Testis (tissue), 3 donors: ENCODE measurements around the gene SEMA6C. TPM values are rescaled to one million over a fixed set of nuclear protein-coding genes. Genes with fewer than 3 reads are reported as not detected.

ENCODE experiments used
- DNase-seq: peaks from one replicate; pipeline ENCODE4 v3.0.0-alpha.2; 2019
- H3K27ac ChIP-seq, 2 donors: fragments of 200-600 bp; sonication (generic); one replicate each; pipeline ENCODE4 v1.5.1; 2019
- H3K27me3 ChIP-seq: fragments of 200-600 bp; sonication (generic); one replicate; pipeline ENCODE4 v1.5.1; 2019
- H3K36me3 ChIP-seq: fragments of 200-600 bp; sonication (generic); one replicate; pipeline ENCODE4 v1.5.1; 2017; ENCODE audit warnings: low read depth; ENCODE audit errors: missing control alignments
- H3K4me1 ChIP-seq: fragments of 200-600 bp; sonication (generic); one replicate; pipeline ENCODE4 v1.5.1; 2019
- H3K4me3 ChIP-seq, 2 donors: fragments of 200-600 bp; sonication (generic); one replicate each; pipeline ENCODE4 v1.5.1; 2017 to 2019
- H3K9me3 ChIP-seq: fragments of 200-600 bp; sonication (generic); one replicate; pipeline ENCODE4 v1.5.1; 2017
- POLR2A ChIP-seq: fragments of 450-650 bp; IDR thresholded peaks from one replicate; pipeline ENCODE4 v1.6.1; 2017; ENCODE audit warnings: antibody characterized with exemption, mild to moderate bottlenecking, moderate library complexity
- WGBS, 2 donors: methylation state at CpG; one replicate each; pipeline ENCODE4 v1.1.5; 2018; 5-methylcytosine and 5-hydroxymethylcytosine counted together
- intact Hi-C: fragments of 100-400 bp; cut with DNase I; formaldehyde crosslinking; loops from one replicate; pipeline ENCODE4 v1.15.1; 2023; ENCODE audit warnings: low total_unique reads
- polyA plus RNA-seq: library from polyadenylated mRNA; stranded (reverse); fragments of 350-450 nt; fragmentation: Illumina TruSeq; extraction: RNeasy Lipid Tissue Mini Kit (QIAGEN cat#74804); gene quantifications from one replicate; pipeline ENCODE4 v1.2.3, GENCODE V29; 2014; ENCODE audit warnings: low read depth, low replicate concordance; ENCODE audit not compliant: insufficient read depth
- total RNA-seq, 2 donors: library from RNA; depleted of rRNA; stranded (reverse); fragments of >200 nt; gene quantifications; one replicate each; pipeline ENCODE4 v1.2.3, GENCODE V29; 2016
- TF ChIP-seq, protein P1 (sequence below), 3 experiments: fragments of 450-650 bp in 2 of 3; fragments of 200-600 bp in 1 of 3; sonication (generic) in 1 of 3; IDR thresholded peaks; one replicate each; pipeline ENCODE4 v1.5.1; 2016 to 2019; ENCODE audit warnings: antibody characterized with exemption in 3 of 3, mild to moderate bottlenecking in 2 of 3, moderate library complexity in 1 of 3

Gene SEMA6C
- total and polyA plus RNA-seq, 3 donors from 2014 or later, result 71.6 to 175 (median 134) TPM

DNA sequence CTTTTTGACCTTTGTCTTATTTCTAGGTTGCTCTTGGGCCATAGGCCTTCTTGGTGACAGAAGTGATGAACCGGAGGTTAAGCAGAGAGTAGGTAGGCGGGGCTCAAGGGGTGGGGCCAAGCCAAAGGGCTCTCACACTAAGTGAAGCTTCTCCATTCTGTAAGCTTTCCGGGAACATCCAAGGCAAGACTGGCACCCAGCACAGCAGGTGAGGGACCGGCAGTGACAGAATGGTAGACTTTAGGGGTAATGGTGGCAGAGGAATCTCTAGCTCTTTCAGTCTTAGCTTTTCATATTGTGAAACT, 10.0 kb upstream of the SEMA6C start, which contains the start of gene TNFAIP8L2:
Gene TNFAIP8L2 (plus strand): TSS at position 135 of the 305 bp plus-strand sequence. CDS start 2,049 bp downstream, outside the sequence.
- intact Hi-C loops, result no loop called here
- 68 to 77% methylated on average over 4 of the region's 4 CpGs for WGBS, 2 donors
- no peak for DNase-seq
- H3K4me3 ChIP-seq, result no peak within 1 kb of the TSS
- H3K9me3 ChIP-seq, result no peaks in the 10 kb centered on the region
- TF ChIP-seq, protein P1, sequence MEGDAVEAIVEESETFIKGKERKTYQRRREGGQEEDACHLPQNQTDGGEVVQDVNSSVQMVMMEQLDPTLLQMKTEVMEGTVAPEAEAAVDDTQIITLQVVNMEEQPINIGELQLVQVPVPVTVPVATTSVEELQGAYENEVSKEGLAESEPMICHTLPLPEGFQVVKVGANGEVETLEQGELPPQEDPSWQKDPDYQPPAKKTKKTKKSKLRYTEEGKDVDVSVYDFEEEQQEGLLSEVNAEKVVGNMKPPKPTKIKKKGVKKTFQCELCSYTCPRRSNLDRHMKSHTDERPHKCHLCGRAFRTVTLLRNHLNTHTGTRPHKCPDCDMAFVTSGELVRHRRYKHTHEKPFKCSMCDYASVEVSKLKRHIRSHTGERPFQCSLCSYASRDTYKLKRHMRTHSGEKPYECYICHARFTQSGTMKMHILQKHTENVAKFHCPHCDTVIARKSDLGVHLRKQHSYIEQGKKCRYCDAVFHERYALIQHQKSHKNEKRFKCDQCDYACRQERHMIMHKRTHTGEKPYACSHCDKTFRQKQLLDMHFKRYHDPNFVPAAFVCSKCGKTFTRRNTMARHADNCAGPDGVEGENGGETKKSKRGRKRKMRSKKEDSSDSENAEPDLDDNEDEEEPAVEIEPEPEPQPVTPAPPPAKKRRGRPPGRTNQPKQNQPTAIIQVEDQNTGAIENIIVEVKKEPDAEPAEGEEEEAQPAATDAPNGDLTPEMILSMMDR (IDR thresholded peaks at IDR 0.05), result no peak
- TF ChIP-seq POLR2A, result no peak
- no peaks in the 10 kb centered on the region for H3K36me3 ChIP-seq
- H3K27me3 ChIP-seq, result no peaks in the 10 kb centered on the region
- peaks cover 4% of the 10 kb centered on the region for H3K4me1 ChIP-seq
- peak within 1 kb of the TSS in 1 of 2 donors; percentile 39 for H3K27ac ChIP-seq

DNA sequence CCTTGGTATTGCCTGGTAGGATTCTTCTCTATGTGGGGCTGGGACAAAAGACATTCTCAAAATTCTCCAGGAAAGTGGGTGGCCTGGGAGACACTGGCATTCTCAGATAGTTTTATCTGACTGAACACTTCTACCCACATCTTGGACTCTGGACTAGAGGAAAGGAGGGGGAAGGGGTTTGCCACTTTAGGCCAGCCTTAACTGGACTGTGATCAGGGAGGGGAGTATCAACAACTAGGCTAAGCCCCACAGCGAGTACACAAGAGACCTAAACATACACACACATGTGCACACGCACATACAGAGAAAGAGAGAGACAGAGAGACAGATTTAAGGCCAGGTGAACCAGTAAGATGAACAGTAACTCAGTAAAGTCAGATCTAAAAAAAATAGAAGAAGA, 1.2 kb upstream of the SEMA6C start:
- H3K36me3 ChIP-seq, result no peaks in the 10 kb centered on the region
- peak overlapping the region in 1 of 2 donors; percentile 93 for H3K4me3 ChIP-seq
- H3K9me3 ChIP-seq, result no peaks in the 10 kb centered on the region
- no peak for DNase-seq
- H3K27ac ChIP-seq, result peak overlapping the region; percentile 66 to 85
- TF ChIP-seq, protein P1 (IDR thresholded peaks at IDR 0.05), result no peak
- no peak for TF ChIP-seq POLR2A
- H3K4me1 ChIP-seq, result peaks cover 46% of the 10 kb centered on the region
- WGBS, 2 donors, result 63 to 74% methylated on average over 2 of the region's 2 CpGs
- H3K27me3 ChIP-seq, result no peaks in the 10 kb centered on the region
- intact Hi-C loops, result no loop called here

DNA sequence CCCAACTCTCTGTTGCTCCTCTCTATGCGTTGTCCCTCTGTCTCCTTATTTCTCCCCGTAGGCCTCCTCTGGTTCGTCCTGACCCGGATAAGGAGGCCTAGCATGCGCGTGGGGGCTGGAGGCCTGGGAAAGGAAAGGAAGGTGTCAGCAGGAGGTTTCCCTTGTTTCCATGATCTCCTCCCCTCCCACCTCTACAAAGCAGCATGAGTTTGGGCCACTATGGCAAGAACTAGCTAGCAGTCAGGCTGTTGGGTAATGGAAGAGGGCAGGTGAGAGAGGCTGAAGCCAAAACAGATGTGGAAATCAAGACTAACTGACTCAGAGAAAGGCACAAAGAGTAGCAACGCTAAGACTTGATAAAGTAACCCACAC, 687 bp upstream of the SEMA6C start:
- DNase-seq, result no peak
- Histone ChIP-seq H3K4me1 (peaks cover 46% of the 10 kb centered on the region), H3K9me3 (no peaks in the 10 kb centered on the region), H3K27me3 (no peaks in the 10 kb centered on the region), H3K36me3 (no peaks in the 10 kb centered on the region), H3K27ac (peak overlapping the region; percentile 66 to 85), H3K4me3 (peak overlapping the region; percentile 86 to 93)
- TF ChIP-seq POLR2A, result no peak
- TF ChIP-seq, protein P1 (IDR thresholded peaks at IDR 0.05), result no peak
- intact Hi-C loops, result no loop called here
- 4 to 7% methylated on average over 7 of the region's 7 CpGs for WGBS, 2 donors

DNA sequence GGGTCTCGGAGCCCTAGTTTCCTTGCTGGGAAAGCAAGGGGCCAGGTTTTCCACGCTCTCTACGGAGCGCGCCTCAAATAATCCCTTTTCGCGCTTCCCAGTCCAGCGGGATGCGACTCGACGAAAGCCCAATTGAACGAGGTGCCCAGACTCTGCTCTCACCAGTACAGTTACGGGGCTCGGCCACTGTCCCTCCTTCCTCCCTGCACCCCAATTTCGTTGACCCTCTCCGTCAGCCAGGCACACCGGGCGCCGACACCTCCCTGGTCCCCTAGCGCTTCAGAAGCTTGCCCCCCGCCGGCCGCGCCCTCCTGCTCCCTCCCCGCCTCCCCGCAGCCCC, 389 bp downstream of the SEMA6C start:
- 0% methylated on average over 12 to 26 of the region's 26 CpGs for WGBS, 2 donors
- TF ChIP-seq POLR2A, result no peak
- TF ChIP-seq, protein P1 (IDR thresholded peaks at IDR 0.05), result no peak
- no peaks in the 10 kb centered on the region for H3K36me3 ChIP-seq
- H3K4me1 ChIP-seq, result peaks cover 46% of the 10 kb centered on the region
- no peaks in the 10 kb centered on the region for H3K9me3 ChIP-seq
- no peak for DNase-seq
- H3K27ac ChIP-seq, result peak overlapping the region; percentile 66 to 83
- H3K27me3 ChIP-seq, result no peaks in the 10 kb centered on the region
- intact Hi-C loops, result no loop called here
- peak overlapping the region; percentile 86 to 93 for H3K4me3 ChIP-seq

DNA sequence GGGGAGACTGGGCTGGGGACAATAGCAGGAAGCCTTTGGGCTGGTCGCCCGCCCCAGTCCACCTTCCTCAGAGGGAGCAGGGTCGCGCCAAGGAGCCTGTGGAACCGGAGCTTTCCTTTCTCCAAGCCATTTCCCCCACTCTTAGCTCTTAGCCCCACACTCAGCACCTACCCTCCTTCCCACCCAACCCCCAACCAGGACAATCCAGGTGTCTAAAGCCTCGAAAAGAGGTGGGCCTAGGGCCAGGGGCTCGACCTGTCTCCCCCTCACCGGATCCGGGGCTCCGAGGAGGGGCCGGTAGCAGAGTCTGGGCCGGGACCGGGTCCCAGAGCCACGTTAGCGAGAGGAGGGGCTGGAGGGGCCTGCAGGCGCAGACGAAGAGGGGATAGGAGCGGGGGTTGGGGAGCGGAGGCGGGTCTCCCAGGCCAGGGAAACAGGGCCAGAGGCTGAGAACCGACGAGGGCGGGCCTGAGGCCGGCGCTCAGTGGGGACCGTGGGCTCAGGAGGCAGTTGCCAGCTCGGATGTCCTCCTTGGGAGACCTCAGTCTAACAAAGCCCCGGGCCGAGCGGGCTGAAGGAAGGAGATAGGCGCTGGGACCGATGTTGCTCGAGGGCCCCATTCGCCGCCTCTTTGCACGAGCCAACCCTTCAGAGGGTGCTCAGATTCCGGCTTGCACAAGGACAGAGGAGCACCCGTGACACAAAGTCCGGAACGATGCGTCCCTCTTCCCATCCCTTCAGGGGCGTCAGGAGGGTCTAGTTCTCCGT, 943 bp downstream of the SEMA6C start:
- DNase-seq, result peak; percentile 31
- H3K36me3 ChIP-seq, result no peaks in the 10 kb centered on the region
- intact Hi-C loops, result no loop called here
- peaks cover 46% of the 10 kb centered on the region for H3K4me1 ChIP-seq
- H3K4me3 ChIP-seq, result peak overlapping the region; percentile 86 to 93
- 4 to 5% methylated on average over 17 to 43 of the region's 43 CpGs for WGBS, 2 donors
- H3K27me3 ChIP-seq, result no peaks in the 10 kb centered on the region
- TF ChIP-seq, protein P1 (IDR thresholded peaks at IDR 0.05), result no peak
- TF ChIP-seq POLR2A, result no peak
- H3K9me3 ChIP-seq, result no peaks in the 10 kb centered on the region
- H3K27ac ChIP-seq, result peak overlapping the region; percentile 66 to 83
